Neutrophil (primary cell): ENCODE results near the gene UROD.
A peak's percentile ranks its signal among the peaks of the same experiment; 100 is the strongest.

Source experiments
- H3K27ac ChIP-seq: fragments of 200-600 bp; sonication (generic); 2 replicates; pipeline ENCODE4 v1.5.1; 2016; ENCODE audit warnings: mild to moderate bottlenecking, moderate library complexity
- H3K27me3 ChIP-seq: fragments of 200-600 bp; sonication (generic); 2 replicates; pipeline ENCODE4 v1.6.0; 2016; ENCODE audit warnings: mild to moderate bottlenecking
- H3K36me3 ChIP-seq: fragments of 200-600 bp; sonication (generic); 2 replicates; pipeline ENCODE4 v1.5.1; 2017
- H3K4me1 ChIP-seq, 2 experiments: fragments of 200-600 bp in 1 of 2; sonication (generic) in 1 of 2; 1 replicate in 1 of 2; 2 replicates in 1 of 2; pipeline versions ENCODE4 v1.5.1 to v1.6.1; 2013 to 2016; ENCODE audit warnings: low read depth in 1 of 2, low read length in 1 of 2, mild to moderate bottlenecking in 1 of 2, moderate library complexity in 1 of 2; ENCODE audit not compliant: control insufficient read depth in 1 of 2, insufficient read depth in 1 of 2
- H3K4me3 ChIP-seq, 2 experiments: fragments of 200-600 bp in 1 of 2; sonication (generic) in 1 of 2; 1 replicate in 1 of 2; 2 replicates in 1 of 2; pipeline ENCODE4 v1.5.1; 2013 to 2016; ENCODE audit warnings: low read depth in 1 of 2, low read length in 1 of 2, mild to moderate bottlenecking in 1 of 2, moderate library complexity in 1 of 2
- H3K9me3 ChIP-seq: fragments of 200-600 bp; sonication (generic); 2 replicates; pipeline ENCODE4 v1.5.1; 2016
- CTCF ChIP-seq: fragments of 200-600 bp; sonication (generic); IDR thresholded peaks from 2 replicates; pipeline ENCODE4 v1.5.1; 2016; ENCODE audit warnings: antibody characterized with exemption

Gene UROD

GRCh38 chr1:45011837-45012638 is at the start of gene UROD:
Gene UROD (plus strand): TSS chr1:45012254. CDS start chr1:45012266, 12 bp downstream.
- H3K4me3 ChIP-seq: peak within 1 kb of the TSS; percentile 72 to 94
- TF ChIP-seq CTCF: peak; percentile 49
- no peaks in the 10 kb centered on the region for H3K27me3 ChIP-seq
- peak within 1 kb of the TSS; percentile 79 for H3K27ac ChIP-seq
- peaks cover 35 to 45% of the 10 kb centered on the region in 2 experiments for H3K4me1 ChIP-seq
- peaks cover 40% of the 10 kb centered on the region for H3K36me3 ChIP-seq
- H3K9me3 ChIP-seq: no peaks in the 10 kb centered on the region

GRCh38 chr1:44962729-44963128 is 49.3 kb upstream of the UROD start:
- H3K27ac ChIP-seq: no peak overlapping the region
- TF ChIP-seq CTCF: no peak
- no peaks in the 10 kb centered on the region for H3K4me1 ChIP-seq
- no peaks in the 10 kb centered on the region for H3K27me3 ChIP-seq
- H3K9me3 ChIP-seq: no peaks in the 10 kb centered on the region
- no peaks in the 10 kb centered on the region for H3K36me3 ChIP-seq
- H3K4me3 ChIP-seq: no peak overlapping the region

- no peaks in the 10 kb centered on the region for H3K36me3 ChIP-seq
- no peaks in the 10 kb centered on the region for H3K27me3 ChIP-seq
- H3K4me3 ChIP-seq: no peak overlapping the region
- no peak overlapping the region for H3K27ac ChIP-seq
- H3K9me3 ChIP-seq: no peaks in the 10 kb centered on the region
- TF ChIP-seq CTCF: no peak
- H3K4me1 ChIP-seq: no peaks in the 10 kb centered on the region
Observed at GRCh38 chr1:44964396-44964795, 47.7 kb upstream of the UROD start.

GRCh38 chr1:44970317-44970716 is 41.7 kb upstream of the UROD start:
- Histone ChIP-seq H3K36me3 (no peaks in the 10 kb centered on the region), H3K27me3 (no peaks in the 10 kb centered on the region), H3K4me1 (no peaks in the 10 kb centered on the region), H3K27ac (no peak overlapping the region), H3K9me3 (no peaks in the 10 kb centered on the region), H3K4me3 (no peak overlapping the region)
- no peak for TF ChIP-seq CTCF

- no peak overlapping the region for H3K4me3 ChIP-seq
- H3K4me1 ChIP-seq: no peaks in the 10 kb centered on the region
- no peaks in the 10 kb centered on the region for H3K27me3 ChIP-seq
- TF ChIP-seq CTCF: no peak
- H3K9me3 ChIP-seq: no peaks in the 10 kb centered on the region
- no peak overlapping the region for H3K27ac ChIP-seq
- no peaks in the 10 kb centered on the region for H3K36me3 ChIP-seq
Observed at GRCh38 chr1:44973645-44974044, 38.4 kb upstream of the UROD start.
